GM18868 (cell line): ENCODE data around the gene RDX.

Experiments used
- ATAC-seq: cut with Tn5 transposase; IDR thresholded peaks from one replicate; pipeline ENCODE4 v1.9.1; 2021; ENCODE audit warnings: mild to moderate bottlenecking, moderate library complexity; ENCODE audit not compliant: unreplicated experiment

Gene RDX

GRCh38 chr11:110147962-110148709, 148.3 kb downstream of the RDX start:
- no peak for ATAC-seq

DNA sequence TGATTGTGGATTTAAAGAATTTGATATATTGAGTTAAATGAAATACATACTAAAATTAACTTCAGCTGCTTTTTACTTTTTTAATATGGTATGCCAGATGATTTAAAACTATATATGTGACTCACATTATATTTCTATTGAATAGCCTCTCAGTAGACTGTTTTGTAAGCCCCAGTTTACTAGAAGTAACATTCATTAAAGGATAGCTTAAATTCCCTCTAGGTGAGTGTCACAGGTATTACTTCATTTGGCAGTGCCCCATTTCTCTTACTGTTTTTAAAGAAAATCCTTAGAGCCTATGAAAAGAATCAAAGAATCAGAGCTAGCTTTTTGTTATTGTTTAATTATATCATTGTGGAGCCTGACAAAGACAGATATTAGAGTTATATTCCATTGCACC, 154.6 kb downstream of the RDX start:
- ATAC-seq: no peak

- ATAC-seq: no peak
These were observed 162.3 kb downstream of the RDX start for GRCh38 chr11:110134110-110134509.

- no peak for ATAC-seq
These were observed 163.3 kb downstream of the RDX start for GRCh38 chr11:110133160-110133559.

- ATAC-seq: no peak
These were observed 164.9 kb downstream of the RDX start for GRCh38 chr11:110131386-110132123.

- ATAC-seq: no peak
These were observed 165.7 kb downstream of the RDX start for GRCh38 chr11:110130642-110131238.

- ATAC-seq: no peak
These were observed 168.3 kb downstream of the RDX start for GRCh38 chr11:110128161-110128560.

DNA sequence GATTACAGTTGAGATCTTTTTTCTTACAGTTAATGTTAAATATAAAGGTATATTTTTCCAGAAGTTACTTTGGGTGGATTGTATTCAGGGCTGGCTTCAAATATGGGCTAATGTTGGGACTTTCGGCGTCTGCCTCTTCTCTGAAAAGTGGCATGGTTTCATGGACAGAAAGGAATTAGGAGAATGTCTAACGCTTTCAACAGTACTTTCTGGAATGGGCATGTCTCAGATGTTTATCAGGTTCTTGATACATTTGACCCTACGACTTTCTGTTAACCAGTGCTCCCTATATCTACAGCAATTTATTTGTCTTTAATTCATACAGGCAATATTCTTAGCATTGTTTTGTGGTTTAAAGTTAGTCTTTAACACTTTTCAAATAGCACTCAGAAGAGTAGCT, 169.5 kb downstream of the RDX start:
- no peak for ATAC-seq

GRCh38 chr11:110125632-110126031, 170.8 kb downstream of the RDX start:
- ATAC-seq: no peak
